Stimulated activated CD4-positive, alpha-beta T cell treated with anti-CD3 and anti-CD28 coated beads, Interleukin-1b, Interleukin-23, amount 100 ng/mL, for 1 hour (primary cell): ENCODE results near the gene NDUFC1.

ENCODE experiments used
- DNase-seq, 2 donors: peaks; one replicate each; pipeline ENCODE4 v3.0.0-alpha.2; 2020; ENCODE audit warnings: low read depth in 2 of 2

NDUFC1 gene

GRCh38 chr4:139247241-139247640 is 55.0 kb downstream of the NDUFC1 start:
- DNase-seq: no peak

- DNase-seq: no peak
Measured at GRCh38 chr4:139246166-139246565, 56.1 kb downstream of the NDUFC1 start.

GRCh38 chr4:139245590-139245989 is 56.7 kb downstream of the NDUFC1 start:
- no peak for DNase-seq

- DNase-seq: no peak
Measured at GRCh38 chr4:139243448-139244365, 58.6 kb downstream of the NDUFC1 start.

GRCh38 chr4:139242511-139243051 is 59.7 kb downstream of the NDUFC1 start:
- DNase-seq: no peak

- DNase-seq: no peak
Measured at GRCh38 chr4:139241784-139242151, 60.5 kb downstream of the NDUFC1 start.

GRCh38 chr4:139241086-139241783 is 61.0 kb downstream of the NDUFC1 start:
- DNase-seq: no peak
